T-helper 2 cell (primary cell): Measurements from ENCODE around the gene ALK.

Experiments used
- DNase-seq, 5 experiments: peaks; one replicate each; pipeline versions ENCODE4 v3.0.0 to v3.0.0-alpha.2; 2012 to 2022

The ALK gene

GRCh38 chr2:29482348-29482747, 439.0 kb downstream of the ALK start:
- DNase-seq: no peak

- DNase-seq: no peak
Measured at GRCh38 chr2:29481313-29481712, 440.1 kb downstream of the ALK start.

- DNase-seq: no peak
Measured at GRCh38 chr2:29480426-29480825, 441.0 kb downstream of the ALK start.

- DNase-seq: no peak
Measured at GRCh38 chr2:29479401-29479800, 442.0 kb downstream of the ALK start.

GRCh38 chr2:29478641-29479040, 442.7 kb downstream of the ALK start:
- DNase-seq: no peak

- no peak for DNase-seq
Measured at GRCh38 chr2:29477186-29477585, 444.2 kb downstream of the ALK start.

GRCh38 chr2:29475499-29475898, 445.9 kb downstream of the ALK start:
- no peak for DNase-seq

GRCh38 chr2:29469961-29470360, 451.4 kb downstream of the ALK start:
- DNase-seq: no peak

- no peak for DNase-seq
Measured at GRCh38 chr2:29469516-29469915, 451.9 kb downstream of the ALK start.

GRCh38 chr2:29463181-29463900, 458.0 kb downstream of the ALK start:
- DNase-seq: no peak

- peak in 1 of 5 experiments; percentile 30 for DNase-seq
Measured at GRCh38 chr2:29462293-29462692, 459.1 kb downstream of the ALK start.

- DNase-seq: no peak
Measured at GRCh38 chr2:29460190-29460589, 461.2 kb downstream of the ALK start.

GRCh38 chr2:29459445-29460179, 461.8 kb downstream of the ALK start:
- no peak for DNase-seq

GRCh38 chr2:29456429-29456828, 465.0 kb downstream of the ALK start:
- no peak for DNase-seq

- no peak for DNase-seq
Measured at GRCh38 chr2:29455200-29455860, 466.1 kb downstream of the ALK start.

GRCh38 chr2:29452036-29452435, 469.4 kb downstream of the ALK start:
- DNase-seq: no peak

GRCh38 chr2:29450596-29451222, 470.7 kb downstream of the ALK start:
- DNase-seq: no peak

- DNase-seq: no peak
Measured at GRCh38 chr2:29449499-29449898, 471.9 kb downstream of the ALK start.

GRCh38 chr2:29448096-29448688, 473.2 kb downstream of the ALK start:
- no peak for DNase-seq

GRCh38 chr2:29447513-29447912, 473.9 kb downstream of the ALK start:
- no peak for DNase-seq

GRCh38 chr2:29446847-29447246, 474.5 kb downstream of the ALK start:
- no peak for DNase-seq

- DNase-seq: no peak
Measured at GRCh38 chr2:29444150-29444549, 477.2 kb downstream of the ALK start.

GRCh38 chr2:29443627-29444026, 477.8 kb downstream of the ALK start:
- DNase-seq: no peak
